H1 (cell line): ENCODE results near the gene AGPS. TPM values are rescaled to one million over a fixed set of nuclear protein-coding genes. Genes with fewer than 3 reads are reported as not detected.

ENCODE experiments used
- CTCF ChIA-PET: fragments of 300-600 bp; sonication (Branson Sonifier 250); formaldehyde crosslinking; loops from one replicate; lab custom pipeline; 2021; ENCODE audit not compliant: partially characterized antibody; lab: Charles Lee
- POLR2A ChIA-PET: fragments of 300-600 bp; sonication (Branson Sonifier 250); formaldehyde crosslinking; loops from one replicate; lab custom pipeline; 2021; ENCODE audit warnings: inconsistent platforms; ENCODE audit not compliant: partially characterized antibody; lab: Charles Lee
- DNase-seq, 2 experiments: peaks; one replicate each; pipeline versions ENCODE4 v3.0.0 to v3.0.0-alpha.2; 2010 to 2022; ENCODE audit warnings: low spot score in 2 of 2, low read depth in 1 of 2, mixed read lengths in 1 of 2
- FAIRE-seq: peaks from 2 replicates; lab custom pipeline; 2011; peaks lifted over from hg19 to GRCh38; lab: Jason Lieb, UNC
- H2AFZ ChIP-seq: 2 replicates; pipeline ENCODE4 v1.8.1; 2012; ENCODE audit warnings: low read length, inconsistent platforms
- H2AK5ac ChIP-seq: 2 replicates; pipeline ENCODE4 v1.6.1; 2013; ENCODE audit warnings: low read depth, low read length
- H2BK120ac ChIP-seq: replicated peaks from 2 replicates; pipeline ENCODE3; 2013; ENCODE audit warnings: low read depth, low read length, inconsistent platforms
- H2BK12ac ChIP-seq: 2 replicates; pipeline ENCODE4 v1.6.1; 2013; ENCODE audit warnings: low read depth, low read length
- H2BK15ac ChIP-seq: 2 replicates; pipeline ENCODE4 v1.6.1; 2013; ENCODE audit warnings: low read length
- H2BK20ac ChIP-seq: 2 replicates; pipeline ENCODE4 v1.6.1; 2013; ENCODE audit warnings: low read length
- H2BK5ac ChIP-seq: 2 replicates; pipeline ENCODE4 v1.6.1; 2013; ENCODE audit warnings: low read depth, low read length
- H3K14ac ChIP-seq: 2 replicates; pipeline ENCODE4 v1.6.1; 2013; ENCODE audit warnings: inconsistent platforms; ENCODE audit not compliant: insufficient read length
- H3K18ac ChIP-seq: 2 replicates; pipeline ENCODE4 v1.6.1; 2013; ENCODE audit warnings: low read length; ENCODE audit errors: extremely low read depth
- H3K23ac ChIP-seq: 2 replicates; pipeline ENCODE4 v1.6.1; 2013; ENCODE audit warnings: inconsistent platforms; ENCODE audit not compliant: insufficient read length
- H3K23me2 ChIP-seq: 2 replicates; pipeline ENCODE4 v1.6.1; 2013; ENCODE audit warnings: low read depth, low read length
- H3K27ac ChIP-seq: 2 replicates; pipeline ENCODE4 v1.6.1; 2011; ENCODE audit warnings: low read depth, low read length, inconsistent platforms
- H3K27me3 ChIP-seq, 4 experiments: replicated peaks in 1 of 4; 1 replicate in 1 of 4; 2 replicates in 3 of 4; pipeline versions ENCODE4 v1.6.1 to v1.8.1; 2011 to 2013; ENCODE audit warnings: low read length in 3 of 4, mild to moderate bottlenecking in 3 of 4, inconsistent platforms in 2 of 4, mixed read lengths in 2 of 4, moderate library complexity in 1 of 4; ENCODE audit not compliant: control insufficient read depth in 3 of 4, insufficient read depth in 3 of 4; ENCODE audit errors: extremely low read depth in 1 of 4
- H3K36me3 ChIP-seq, 4 experiments: 2 replicates each; pipeline versions ENCODE4 v1.6.1 to v1.8.1; 2011 to 2013; ENCODE audit warnings: mild to moderate bottlenecking in 4 of 4, low read length in 3 of 4, moderate library complexity in 2 of 4, control low read depth in 1 of 4, inconsistent platforms in 1 of 4; ENCODE audit not compliant: insufficient read depth in 4 of 4, control insufficient read depth in 2 of 4
- H3K4ac ChIP-seq: replicated peaks from 2 replicates; pipeline ENCODE3; 2013; ENCODE audit warnings: low read length, low read depth, mixed read lengths, inconsistent platforms; ENCODE audit not compliant: insufficient read length
- H3K4me1 ChIP-seq, 4 experiments: replicated peaks in 1 of 4; 1 replicate in 1 of 4; 2 replicates in 3 of 4; pipeline versions ENCODE4 v1.6.1 to v1.8.1; 2011 to 2013; ENCODE audit warnings: low read length in 3 of 4, inconsistent platforms in 2 of 4, mixed read lengths in 1 of 4; ENCODE audit not compliant: insufficient read depth in 4 of 4, control insufficient read depth in 3 of 4
- H3K4me2 ChIP-seq, 2 experiments: 2 replicates each; pipeline versions ENCODE4 v1.6.1 to v1.8.1; 2011 to 2013; ENCODE audit warnings: low read depth in 2 of 2, low read length in 2 of 2, control low read depth in 1 of 2, inconsistent platforms in 1 of 2, mild to moderate bottlenecking in 1 of 2; ENCODE audit not compliant: insufficient read depth in 1 of 2
- H3K4me3 ChIP-seq, 4 experiments: fragments of 200-600, 300-600 bp in 1 of 4; sonication (generic), shearing (Covaris generic), sonication (Bioruptor Twin) in 1 of 4; 2 replicates each; pipeline versions ENCODE4 v1.5.1 to v1.8.1; 2011 to 2016; ENCODE audit warnings: low read length in 4 of 4, low read depth in 3 of 4, control low read depth in 2 of 4, inconsistent platforms in 2 of 4, mild to moderate bottlenecking in 2 of 4, mixed read lengths in 1 of 4, moderate library complexity in 1 of 4; ENCODE audit not compliant: insufficient read depth in 2 of 4; ENCODE audit errors: extremely low read depth in 1 of 4
- H3K56ac ChIP-seq: replicated peaks from 2 replicates; pipeline ENCODE3; 2013; ENCODE audit warnings: low read depth, mild to moderate bottlenecking, mixed read lengths, low read length, inconsistent platforms; ENCODE audit not compliant: insufficient read length
- H3K79me1 ChIP-seq: 2 replicates; pipeline ENCODE4 v1.6.1; 2013; ENCODE audit warnings: low read depth, low read length, control low read depth
- H3K79me2 ChIP-seq, 2 experiments: 2 replicates each; pipeline versions ENCODE4 v1.6.1 to v1.8.1; 2012 to 2013; ENCODE audit warnings: low read length in 2 of 2, mild to moderate bottlenecking in 2 of 2, inconsistent platforms in 1 of 2; ENCODE audit not compliant: insufficient read depth in 2 of 2, control insufficient read depth in 1 of 2
- H3K9ac ChIP-seq, 4 experiments: replicated peaks in 1 of 4; 1 replicate in 1 of 4; 2 replicates in 3 of 4; pipeline versions ENCODE4 v1.6.1 to v1.8.1; 2011 to 2013; ENCODE audit warnings: low read depth in 3 of 4, low read length in 3 of 4, control low read depth in 2 of 4, mild to moderate bottlenecking in 2 of 4, moderate library complexity in 2 of 4, inconsistent platforms in 1 of 4; ENCODE audit errors: extremely low read depth in 1 of 4
- H3K9me3 ChIP-seq, 2 experiments: 2 replicates each; pipeline versions ENCODE4 v1.6.1 to v1.8.1; 2012 to 2013; ENCODE audit warnings: mild to moderate bottlenecking in 2 of 2, moderate library complexity in 2 of 2, control low read depth in 1 of 2, inconsistent platforms in 1 of 2, low read depth in 1 of 2, low read length in 1 of 2, mixed read lengths in 1 of 2; ENCODE audit not compliant: insufficient read depth in 2 of 2
- H4K20me1 ChIP-seq, 2 experiments: replicated peaks in 1 of 2; 2 replicates each; pipeline versions ENCODE3 to v1.8.1; 2011 to 2013; ENCODE audit warnings: inconsistent platforms in 2 of 2, low read length in 2 of 2, mild to moderate bottlenecking in 1 of 2; ENCODE audit not compliant: insufficient read depth in 2 of 2, control insufficient read depth in 1 of 2
- H4K5ac ChIP-seq: 2 replicates; pipeline ENCODE4 v1.6.1; 2013; ENCODE audit warnings: low read length, low read depth, mixed read lengths, inconsistent platforms; ENCODE audit not compliant: insufficient read length
- H4K8ac ChIP-seq: 2 replicates; pipeline ENCODE4 v1.8.0; 2013; ENCODE audit warnings: mild to moderate bottlenecking, moderate library complexity, low read length, inconsistent platforms; ENCODE audit not compliant: insufficient read depth; ENCODE audit errors: extremely low read depth
- H4K91ac ChIP-seq: replicated peaks from 2 replicates; pipeline ENCODE3; 2013; ENCODE audit warnings: low read length, mixed read lengths, inconsistent platforms; ENCODE audit not compliant: insufficient read length
- ASH2L ChIP-seq: fragments of 200-600, 300-600 bp; sonication (generic); IDR thresholded peaks from one replicate; pipeline ENCODE4 v1.7.1; 2017; ENCODE audit warnings: low read length
- GABPA ChIP-seq: IDR thresholded peaks from 2 replicates; pipeline ENCODE4 v1.6.1; 2011; ENCODE audit warnings: mild to moderate bottlenecking, low read length, moderate library complexity, borderline replicate concordance; ENCODE audit not compliant: insufficient read depth
- MAX ChIP-seq: IDR thresholded peaks from 2 replicates; pipeline ENCODE4 v1.6.1; 2012; ENCODE audit warnings: inconsistent platforms
- SIN3A ChIP-seq, 2 experiments: IDR thresholded peaks in 1 of 2; conservative IDR thresholded peaks in 1 of 2; 2 replicates each; pipeline ENCODE4 v1.6.1; 2011 to 2012; ENCODE audit warnings: low read length in 2 of 2, improper control_type of control experiment in 1 of 2, low read depth in 1 of 2, mild to moderate bottlenecking in 1 of 2
- USF2 ChIP-seq: IDR thresholded peaks from 2 replicates; pipeline ENCODE4 v1.6.1; 2011; ENCODE audit warnings: low read length, improper control_type of control experiment
- WGBS, 2 experiments: shearing (Covaris generic) in 1 of 2; methylation state at CpG; one replicate each; pipeline versions ENCODE4 v1.1.6 to v1.1.7; 2013 to 2015; ENCODE audit warnings: low lambda C conversion rate in 2 of 2, mixed read lengths in 2 of 2, inconsistent platforms in 1 of 2, low coverage in 1 of 2, missing lambda C conversion rate in 1 of 2; ENCODE audit not compliant: insufficient replicate concordance in 2 of 2, insufficient coverage in 1 of 2, insufficient read length in 1 of 2; ENCODE audit errors: extremely low coverage in 1 of 2, missing lambda C conversion rate in 1 of 2; 5-methylcytosine and 5-hydroxymethylcytosine counted together
- polyA plus RNA-seq, 7 experiments: library from polyadenylated mRNA; depleted of rRNA in 3 of 7; stranded (reverse) in 5 of 7; unstranded in 2 of 7; fragments of >200 nt in 5 of 7; fragments of 200-250 nt in 2 of 7; gene quantifications; 1 replicate in 5 of 7; 2 replicates in 1 of 7; 4 replicates in 1 of 7; pipeline versions ENCODE4 v1.2.1 to v1.2.3, GENCODE V29; 2011 to 2013; ENCODE audit warnings: missing spikeins in 2 of 7, mixed read lengths in 2 of 7
- total RNA-seq: library from RNA; stranded (reverse); fragmentation: NEBNext Ultra II Directional; extraction: Animal tissue kit (Norgen Biotek cat#: 25700); gene quantifications from 2 replicates; pipeline ENCODE4 v1.2.1, GENCODE V29; 2021

The AGPS gene
- total and polyA plus RNA-seq, 2 of the 8 experiments (the other 6 are each of a cell fraction or from before 2014, with no cell fraction given), result 7.3 to 57.8 TPM

DNA sequence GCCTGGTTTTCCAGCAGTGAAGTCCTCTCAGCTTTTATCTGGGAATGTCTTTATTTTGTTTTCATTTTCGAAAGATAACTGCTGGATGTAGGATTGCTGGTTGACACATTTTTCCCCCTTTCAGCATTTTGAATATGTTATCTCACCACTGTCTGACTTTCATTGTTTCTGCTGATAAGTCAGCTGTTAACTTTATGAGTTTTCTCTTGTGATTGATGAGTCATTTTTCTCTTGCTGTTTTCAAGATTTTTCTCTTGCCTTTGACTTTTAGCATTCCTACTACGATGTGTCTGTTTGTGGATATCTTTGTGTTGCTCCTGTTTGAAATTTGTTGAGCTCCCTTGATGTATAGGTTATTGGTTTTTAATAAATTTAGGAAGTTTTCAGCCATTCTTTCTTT is 85.5 kb downstream of the AGPS start:
- TF ChIP-seq GABPA (no peak), SIN3A (conservative IDR thresholded peaks at IDR 0.05 in 1 of 2, IDR thresholded peaks at IDR 0.05 in 1 of 2; ENCODE audit: low read depth in 1 of 2, low read length in 2 of 2) (no peak), MAX (no peak), USF2 (no peak), ASH2L (no peak)
- TF ChIP-seq, all 59 proteins: peak for 0
- no peak overlapping the region for H4K8ac ChIP-seq
- H3K23me2 ChIP-seq, result no peaks in the 10 kb centered on the region
- H2BK120ac ChIP-seq, result no peak overlapping the region
- H2BK5ac ChIP-seq, result no peak overlapping the region
- no peak overlapping the region for H3K4me3 ChIP-seq
- no peak overlapping the region for H3K56ac ChIP-seq
- ChIA-PET POLR2A (no interaction called here), CTCF (no interaction called here)
- H3K4me2 ChIP-seq, result no peak overlapping the region
- peaks cover 0 to 6% (median 0%) of the 10 kb centered on the region in 4 experiments; a peak in 1 of 8 replicates for H3K36me3 ChIP-seq
- DNase-seq (no peak), FAIRE-seq (no peak)
- H4K5ac ChIP-seq, result no peak overlapping the region
- H2AK5ac ChIP-seq, result no peak overlapping the region
- no peaks in the 10 kb centered on the region for H3K79me1 ChIP-seq
- no peak overlapping the region for H2BK12ac ChIP-seq
- H2AFZ ChIP-seq, result no peak overlapping the region
- H2BK20ac ChIP-seq, result no peak overlapping the region
- WGBS, 2 experiments, result 92% methylated on average over 2 of the region's 2 CpGs; no CpG with 5 or more reads in 1 of the 2 experiments
- no peak overlapping the region for H3K18ac ChIP-seq
- H3K9ac ChIP-seq, result no peak overlapping the region
- H3K23ac ChIP-seq, result no peak overlapping the region
- no peak overlapping the region for H3K27ac ChIP-seq
- no peak overlapping the region for H3K14ac ChIP-seq
- no peaks in the 10 kb centered on the region for H3K79me2 ChIP-seq
- no peaks in the 10 kb centered on the region for H3K4me1 ChIP-seq
- no peak overlapping the region for H4K91ac ChIP-seq
- H4K20me1 ChIP-seq, result no peaks in the 10 kb centered on the region
- no peaks in the 10 kb centered on the region for H3K9me3 ChIP-seq
- no peak overlapping the region for H3K4ac ChIP-seq
- no peaks in the 10 kb centered on the region for H3K27me3 ChIP-seq
- H2BK15ac ChIP-seq, result no peak overlapping the region
